DMS 273 treated with DMSO at 0.1 percent for 48 hours (cell line): Measurements from ENCODE around the gene NOD2.

Experiments
- DNase-seq: peaks from one replicate; lab custom pipeline; 2025; lab: John Stamatoyannopoulos, UW

The NOD2 gene

DNA sequence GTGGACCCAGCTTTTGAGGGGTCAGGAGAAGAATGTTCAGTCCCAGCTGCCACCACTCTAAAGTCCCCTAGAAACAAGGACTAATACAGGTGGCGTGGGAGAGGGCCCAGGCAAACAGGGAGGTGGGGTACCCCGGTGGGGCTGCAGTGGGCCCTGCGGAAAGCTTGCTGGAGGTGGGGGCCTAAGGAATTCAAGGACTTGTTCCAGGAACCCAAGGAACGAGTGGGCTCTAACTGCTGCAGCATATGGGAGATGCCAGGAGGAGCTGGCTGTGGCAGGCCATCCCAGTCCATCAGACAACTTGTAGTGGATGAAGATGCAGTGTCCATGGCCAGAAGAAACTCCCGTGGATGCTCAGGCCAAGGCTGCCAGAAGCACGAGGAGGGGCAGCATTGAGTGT lies 22.9 kb upstream of the NOD2 start:
- no peak for DNase-seq

DNA sequence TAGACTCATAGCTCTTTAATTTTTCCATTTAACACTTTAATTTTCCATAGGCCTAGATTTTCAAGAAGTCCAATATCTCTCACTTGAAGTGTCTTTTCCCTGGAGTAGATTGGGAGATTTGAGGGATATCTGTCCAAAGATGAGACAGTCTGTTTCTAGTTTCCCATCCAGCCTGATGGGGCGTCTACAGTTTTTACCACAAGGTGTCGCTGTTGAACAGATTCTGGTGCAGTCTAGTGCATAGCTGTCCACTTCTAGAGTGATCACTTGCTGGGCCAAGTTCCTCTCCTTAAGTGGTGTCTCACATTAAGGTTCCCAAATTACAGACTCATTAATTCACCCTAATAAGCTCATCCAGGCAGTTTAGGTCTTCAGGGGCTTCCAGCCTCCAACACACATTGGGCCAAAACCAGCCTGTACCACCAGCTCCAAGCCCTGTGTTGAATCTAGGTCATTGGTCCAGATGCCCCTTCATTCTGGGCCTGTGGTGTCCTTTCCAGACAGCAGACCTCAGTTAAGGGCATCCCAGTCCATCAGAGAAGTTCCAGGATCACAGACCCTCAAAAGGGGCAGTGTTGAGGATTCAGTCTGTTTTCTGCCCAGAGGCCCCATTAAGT lies 21.7 kb upstream of the NOD2 start:
- DNase-seq: no peak

DNA sequence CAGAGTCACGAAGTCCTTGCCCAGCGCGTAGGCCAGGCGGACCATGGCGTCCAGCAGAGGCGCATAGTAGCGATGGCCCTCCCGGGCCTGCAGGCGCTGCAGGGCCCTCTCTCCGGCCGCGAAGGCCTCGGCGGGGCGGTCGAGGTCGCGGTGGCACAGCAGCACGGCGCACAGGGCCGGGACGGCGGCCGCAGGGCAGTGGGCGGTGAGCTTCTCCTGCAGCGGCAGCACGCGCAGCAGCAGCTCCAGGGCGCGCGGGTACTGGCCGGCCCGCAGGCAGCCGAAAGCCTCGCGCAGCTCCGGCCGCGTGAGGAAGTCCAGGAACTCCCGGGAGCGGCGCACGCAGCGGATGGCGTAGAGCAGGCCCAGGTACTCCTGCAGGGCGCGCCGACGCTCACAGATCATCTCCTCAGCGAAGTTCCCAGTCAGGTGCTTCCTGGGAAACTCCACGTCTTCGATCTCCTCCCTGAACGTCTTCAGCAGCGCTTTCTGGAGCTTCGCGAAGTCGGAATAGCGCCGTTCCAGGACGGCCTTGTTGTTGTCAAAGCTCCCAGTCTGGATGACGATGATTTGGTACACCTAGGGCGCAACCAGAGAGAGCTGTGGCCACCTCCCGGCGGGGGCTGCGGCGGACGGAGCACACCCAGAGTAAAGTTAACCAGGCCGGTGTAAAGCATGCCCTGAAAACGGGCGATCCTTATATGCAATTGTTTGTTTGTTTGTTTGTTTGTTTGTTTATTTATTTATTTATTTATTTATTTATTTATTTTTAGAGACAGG lies 19.7 kb upstream of the NOD2 start:
- DNase-seq: no peak

DNA sequence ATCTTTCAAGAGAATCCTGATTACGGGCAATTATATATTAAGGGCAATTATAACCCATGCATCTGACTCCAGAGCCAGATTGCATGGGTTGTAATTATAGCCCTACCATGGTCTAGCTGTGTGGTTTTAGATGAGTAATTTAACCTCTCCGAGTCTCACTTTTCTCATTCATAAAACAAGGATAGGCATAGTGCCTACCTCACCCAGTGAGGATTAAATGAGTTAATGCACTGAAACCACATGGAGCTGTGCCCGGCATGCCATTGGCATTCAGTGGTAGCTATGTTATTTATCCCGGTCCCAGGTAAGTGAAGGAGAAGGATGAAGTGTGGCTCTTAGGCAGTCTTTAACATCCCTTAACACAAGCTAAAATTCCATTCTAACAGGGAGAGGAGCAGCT lies 18.6 kb upstream of the NOD2 start:
- no peak for DNase-seq

DNA sequence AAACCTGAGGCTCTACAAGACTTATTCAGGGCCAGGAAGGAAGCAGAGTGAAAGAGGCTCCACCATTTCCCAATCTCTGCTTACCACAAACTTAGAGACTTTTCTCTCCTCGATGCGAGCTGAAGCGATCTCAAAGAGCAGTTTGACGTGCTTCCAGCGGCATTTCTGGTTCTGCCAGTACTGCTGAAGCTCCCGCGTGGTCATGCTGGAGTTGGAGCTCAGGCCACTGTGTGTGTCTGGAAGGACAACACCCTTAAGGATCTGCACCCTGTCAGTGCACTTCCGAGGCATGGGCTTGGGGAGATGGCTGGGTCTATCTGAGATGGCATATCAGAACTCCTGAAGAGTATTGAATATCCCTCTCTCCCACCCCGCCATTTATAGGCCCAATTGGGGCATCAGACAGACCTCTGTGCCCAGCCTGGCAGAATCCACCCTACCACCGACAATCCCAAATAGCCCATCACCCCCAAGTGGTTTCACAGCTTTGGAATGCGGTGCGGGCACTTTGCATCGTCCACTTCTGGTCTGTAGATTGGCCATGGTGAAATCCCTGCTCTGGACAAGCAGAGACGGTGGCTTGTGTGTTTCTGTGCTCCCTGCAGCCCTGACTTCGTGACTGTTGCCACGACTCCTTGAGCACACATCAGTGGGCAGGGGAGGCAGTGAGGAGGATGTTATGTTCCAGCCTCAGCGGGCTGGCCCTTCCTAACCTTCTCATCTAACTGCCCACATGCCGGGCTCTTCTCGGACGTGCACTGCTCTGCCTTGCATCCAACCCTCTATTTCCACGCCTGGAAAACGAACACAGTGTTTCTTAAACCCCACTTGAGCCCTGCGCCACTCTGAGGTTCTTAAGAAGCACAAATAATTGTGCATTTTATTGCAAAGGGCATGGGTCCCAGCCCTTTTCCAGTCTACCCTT lies 17.5 kb upstream of the NOD2 start:
- no peak for DNase-seq

GRCh38 chr16:50676684-50677225 lies 16.7 kb upstream of the NOD2 start:
- no peak for DNase-seq

- no peak for DNase-seq
These were observed 16.1 kb upstream of the NOD2 start for GRCh38 chr16:50677351-50677750.

DNA sequence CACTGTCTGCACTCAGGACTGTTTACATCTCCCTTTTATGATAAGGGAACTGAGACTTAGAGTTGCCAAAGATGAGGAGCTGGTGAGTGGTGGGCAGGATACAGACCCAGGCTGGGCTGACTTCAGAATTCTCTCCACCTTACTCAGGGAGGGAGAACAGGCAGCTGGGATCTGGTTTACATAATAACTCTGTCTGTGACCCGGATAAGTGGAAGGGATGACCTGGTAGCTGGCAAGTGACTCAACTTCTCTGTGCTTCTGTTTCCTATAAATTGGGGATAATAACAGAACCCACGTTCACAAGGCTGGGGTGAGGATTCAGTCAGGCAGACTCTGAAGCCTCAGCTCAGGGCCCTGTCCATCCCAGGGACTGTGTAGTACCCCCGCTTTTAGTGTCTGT lies 14.9 kb upstream of the NOD2 start:
- no peak for DNase-seq

GRCh38 chr16:50679266-50679665 lies 14.1 kb upstream of the NOD2 start:
- no peak for DNase-seq

GRCh38 chr16:50679676-50680555 lies 13.5 kb upstream of the NOD2 start:
- DNase-seq: no peak

- no peak for DNase-seq
These were observed 12.9 kb upstream of the NOD2 start for GRCh38 chr16:50680556-50680893.

DNA sequence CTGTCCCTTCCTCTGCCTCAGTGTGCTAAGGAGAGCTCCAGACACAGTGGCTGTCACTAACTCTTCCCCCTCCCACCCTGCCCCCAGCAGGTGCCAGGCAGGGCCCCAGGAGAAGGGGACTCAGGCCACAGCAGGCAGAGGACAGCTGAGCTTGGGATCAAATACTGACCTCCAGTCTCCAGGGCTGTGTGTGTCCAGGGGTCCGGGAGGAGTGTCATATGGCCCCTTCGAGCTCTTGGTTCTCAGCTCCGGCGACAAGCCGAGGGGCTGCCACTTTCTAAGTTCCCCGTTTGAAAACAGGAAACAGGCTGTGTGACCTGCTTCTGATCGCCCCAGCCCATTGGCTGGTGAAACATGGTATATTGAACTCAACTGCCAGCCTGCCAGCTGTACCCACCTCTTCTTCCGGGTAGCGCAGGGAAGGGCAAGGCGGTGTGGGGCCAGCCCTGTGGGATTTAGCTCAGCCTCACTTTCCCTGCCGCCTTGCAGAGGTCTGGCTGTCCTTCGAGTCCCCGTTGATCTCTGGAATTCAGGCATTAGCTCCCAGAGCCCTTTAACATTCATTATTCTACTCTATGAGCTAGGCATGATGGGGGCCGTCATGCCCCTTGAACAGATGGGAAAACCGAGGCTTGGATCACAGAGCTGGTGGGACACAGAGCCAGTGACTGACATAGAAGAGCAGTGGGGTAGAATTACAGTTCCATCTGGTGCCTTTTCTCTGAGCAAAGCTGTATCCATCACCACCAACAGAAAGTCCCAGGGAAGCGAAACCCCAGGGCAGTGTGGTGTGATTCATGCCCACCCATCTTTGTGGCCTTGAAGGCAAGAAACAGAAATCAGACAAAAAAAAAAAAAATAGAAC lies 12.2 kb upstream of the NOD2 start, which contains the start of gene SNX20:
Gene SNX20, minus strand, starts transcription at position 292 of the 865 bp plus-strand sequence. CDS start 3,786 bp downstream, outside the sequence.
- DNase-seq: peak; percentile 63

GRCh38 chr16:50683689-50684374 lies 9.6 kb upstream of the NOD2 start:
- no peak for DNase-seq

DNA sequence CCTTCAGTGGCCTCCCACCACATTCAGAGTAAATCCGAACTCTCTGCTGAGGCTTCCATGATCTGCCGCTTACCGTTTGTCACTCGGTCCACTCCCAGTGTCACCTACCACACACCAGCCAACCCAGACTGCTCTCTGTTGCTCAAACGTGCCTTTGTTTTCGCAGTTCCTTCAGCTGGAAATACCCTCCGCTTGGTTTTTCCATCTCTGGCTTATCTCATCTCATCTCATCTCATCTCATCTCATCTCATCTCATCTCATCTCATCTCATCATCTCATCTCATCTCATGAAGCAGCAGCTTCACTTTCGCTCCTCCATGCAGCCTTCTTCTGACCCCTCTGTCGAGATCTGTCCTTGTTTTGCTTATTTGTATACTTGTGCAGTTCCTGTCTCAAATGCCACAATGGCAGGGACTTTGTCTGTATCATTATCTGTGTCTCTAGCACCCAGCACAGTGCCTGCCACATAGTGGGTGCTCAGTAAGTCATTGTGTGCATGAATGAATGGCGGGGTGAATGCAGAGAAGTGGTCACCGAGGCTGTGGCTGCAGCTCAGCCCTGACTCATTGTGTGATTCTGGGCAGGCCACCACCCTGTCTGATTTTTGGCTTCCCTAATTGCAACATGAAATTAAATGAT lies 8.5 kb upstream of the NOD2 start:
- no peak for DNase-seq

DNA sequence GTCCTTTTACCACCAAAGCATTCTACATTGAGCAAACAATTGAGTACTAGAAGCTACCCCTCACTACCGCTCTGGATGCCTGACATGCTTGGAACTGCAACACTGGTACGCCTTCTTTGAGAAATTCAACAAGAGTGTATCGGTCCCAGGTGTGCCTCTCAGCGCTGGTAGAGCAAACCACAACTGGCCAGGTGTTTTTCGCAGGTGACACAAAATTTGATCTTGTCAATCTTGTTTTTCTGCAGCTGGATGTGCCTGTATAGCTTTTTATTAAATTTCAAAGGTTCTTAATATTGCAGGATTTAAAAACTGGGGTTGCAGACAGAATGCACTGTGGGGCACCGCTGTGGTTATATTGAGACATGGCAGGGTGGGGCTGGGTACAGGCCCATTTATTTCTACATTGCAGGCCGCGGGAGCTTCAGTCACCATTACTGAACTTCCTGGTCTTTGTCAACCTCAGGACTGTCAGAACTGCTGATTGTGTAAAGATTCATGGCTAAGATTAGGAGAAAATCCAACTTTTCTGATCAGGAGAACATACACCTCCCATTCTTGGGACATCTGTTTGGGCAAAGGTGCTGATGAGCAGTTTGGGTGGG lies 7.8 kb upstream of the NOD2 start:
- no peak for DNase-seq

DNA sequence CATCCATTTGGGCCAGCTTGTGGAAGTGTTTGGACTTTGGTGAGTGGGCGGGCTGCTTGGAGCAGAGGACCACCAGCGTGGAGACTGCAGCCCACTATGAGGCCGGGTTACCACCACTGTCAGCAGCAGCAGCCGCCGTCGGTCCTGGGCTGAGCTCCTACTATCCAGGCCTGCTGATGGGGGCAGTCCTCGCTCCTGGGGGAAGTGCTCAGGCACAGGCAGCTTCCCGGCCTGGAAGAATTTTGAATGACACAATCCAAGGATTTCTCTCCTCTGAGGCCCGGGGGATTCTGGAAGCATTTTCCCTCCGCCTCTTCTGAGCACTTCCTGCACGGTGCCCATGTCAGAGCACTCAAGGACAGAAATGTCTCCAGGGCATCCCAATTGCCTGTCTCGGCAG lies 5.3 kb upstream of the NOD2 start:
- no peak for DNase-seq

GRCh38 chr16:50688867-50689266 lies 4.5 kb upstream of the NOD2 start:
- DNase-seq: no peak

GRCh38 chr16:50690177-50690576 lies 3.2 kb upstream of the NOD2 start:
- no peak for DNase-seq

- DNase-seq: no peak
These were observed 785 bp upstream of the NOD2 start for GRCh38 chr16:50692644-50692998.
